AG04450 (cell line): Measurements from ENCODE around the gene MRTFA. TPM values are rescaled to one million over a fixed set of nuclear protein-coding genes. Genes with fewer than 3 reads are reported as not detected.
A peak's percentile ranks its signal among the peaks of the same experiment; 100 is the strongest.

ENCODE experiments used
- CTCF ChIA-PET: fragments of 300-600, 350-600 bp; formaldehyde crosslinking; extraction: SDS; loops from one replicate; lab custom pipeline; 2022; ENCODE audit warnings: antibody characterized with exemption, inconsistent platforms; lab: Charles Lee
- POLR2A ChIA-PET: fragments of 350-600 bp; formaldehyde crosslinking; extraction: SDS; loops from one replicate; lab custom pipeline; 2021; ENCODE audit warnings: antibody characterized with exemption, inconsistent platforms; lab: Yijun Ruan, JAX
- DNase-seq: peaks from one replicate; pipeline ENCODE4 v3.0.0-alpha.2; 2011; ENCODE audit warnings: low read depth, low spot score
- H3K27ac ChIP-seq: one replicate; pipeline ENCODE4 v1.5.1; 2012; ENCODE audit warnings: low read depth, low read length, control low read depth
- H3K27me3 ChIP-seq: one replicate; pipeline ENCODE4 v1.6.0; 2012; ENCODE audit warnings: low read length; ENCODE audit not compliant: control insufficient read depth, insufficient read depth
- H3K4me3 ChIP-seq: 2 replicates; pipeline ENCODE4 v1.5.1; 2011; ENCODE audit warnings: mild to moderate bottlenecking, low read depth, low read length, control low read depth
- H3K9me3 ChIP-seq: 2 replicates; pipeline ENCODE4 v1.5.1; 2012; ENCODE audit warnings: low read length; ENCODE audit not compliant: control insufficient read depth, insufficient read depth
- polyA plus RNA-seq: library from polyadenylated mRNA; depleted of rRNA; stranded (reverse); fragments of >200 nt; gene quantifications from 2 replicates; pipeline ENCODE4 v1.2.3, GENCODE V29; 2011
- TF ChIP-seq, protein P1 (sequence below): IDR thresholded peaks from 2 replicates; pipeline ENCODE4 v1.5.1; 2011; ENCODE audit warnings: low read depth, low read length, control low read depth, inconsistent platforms

The MRTFA gene
- polyA plus RNA-seq, 1 experiment, result 6.8 TPM

DNA sequence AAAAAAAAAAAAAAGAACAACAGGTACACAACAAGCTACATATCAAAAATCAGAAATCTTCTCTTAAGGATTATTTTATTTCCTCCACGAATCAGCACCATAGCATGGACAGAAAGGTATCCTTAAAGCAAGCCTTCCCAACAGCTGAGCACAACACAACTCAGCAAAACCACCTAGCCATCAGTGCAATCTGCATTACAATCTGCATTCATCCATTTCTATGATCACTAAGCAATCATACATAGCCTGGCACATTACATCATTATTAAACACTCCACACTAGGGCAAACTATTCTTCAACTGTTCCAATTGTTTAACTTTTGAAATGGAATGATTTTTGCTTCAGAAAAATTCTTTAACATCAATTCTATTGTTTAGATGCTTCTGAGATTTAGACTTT is 29.0 kb downstream of the MRTFA start:
- Histone ChIP-seq H3K4me3 (no peak overlapping the region), H3K27ac (no peak overlapping the region), H3K27me3 (no peaks in the 10 kb centered on the region), H3K9me3 (no peaks in the 10 kb centered on the region)
- POLR2A ChIA-PET, result interaction anchor here (0.7 kb wide), 1 partner anchor 228 kb away, joined by 4 read pairs; no protein-coding TSS in a partner anchor
- no peak for DNase-seq
- CTCF ChIA-PET, result interaction anchor here (0.7 kb wide), 1 partner anchor 16 kb away, joined by 3 read pairs; no protein-coding TSS in a partner anchor
- TF ChIP-seq, protein P1, sequence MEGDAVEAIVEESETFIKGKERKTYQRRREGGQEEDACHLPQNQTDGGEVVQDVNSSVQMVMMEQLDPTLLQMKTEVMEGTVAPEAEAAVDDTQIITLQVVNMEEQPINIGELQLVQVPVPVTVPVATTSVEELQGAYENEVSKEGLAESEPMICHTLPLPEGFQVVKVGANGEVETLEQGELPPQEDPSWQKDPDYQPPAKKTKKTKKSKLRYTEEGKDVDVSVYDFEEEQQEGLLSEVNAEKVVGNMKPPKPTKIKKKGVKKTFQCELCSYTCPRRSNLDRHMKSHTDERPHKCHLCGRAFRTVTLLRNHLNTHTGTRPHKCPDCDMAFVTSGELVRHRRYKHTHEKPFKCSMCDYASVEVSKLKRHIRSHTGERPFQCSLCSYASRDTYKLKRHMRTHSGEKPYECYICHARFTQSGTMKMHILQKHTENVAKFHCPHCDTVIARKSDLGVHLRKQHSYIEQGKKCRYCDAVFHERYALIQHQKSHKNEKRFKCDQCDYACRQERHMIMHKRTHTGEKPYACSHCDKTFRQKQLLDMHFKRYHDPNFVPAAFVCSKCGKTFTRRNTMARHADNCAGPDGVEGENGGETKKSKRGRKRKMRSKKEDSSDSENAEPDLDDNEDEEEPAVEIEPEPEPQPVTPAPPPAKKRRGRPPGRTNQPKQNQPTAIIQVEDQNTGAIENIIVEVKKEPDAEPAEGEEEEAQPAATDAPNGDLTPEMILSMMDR, result no peak

DNA sequence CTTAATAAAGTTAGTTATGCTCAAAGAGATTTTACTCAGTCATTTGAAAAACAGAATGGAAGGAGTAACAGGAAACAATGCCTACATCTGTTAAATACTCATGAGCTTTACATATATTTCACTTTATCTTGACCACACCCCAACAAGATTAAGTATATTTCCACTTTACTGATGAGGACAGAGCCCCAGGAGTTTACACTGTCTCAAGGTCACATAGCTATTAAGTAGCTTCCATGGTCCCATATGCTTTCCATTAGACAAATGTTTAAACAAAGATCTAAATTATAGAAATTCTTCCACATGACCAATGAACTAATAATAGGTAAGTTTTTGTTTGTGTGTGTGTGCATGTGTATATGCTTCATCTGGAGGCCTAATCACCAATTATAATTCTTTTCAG is 30.2 kb downstream of the MRTFA start:
- DNase-seq, result no peak

DNA sequence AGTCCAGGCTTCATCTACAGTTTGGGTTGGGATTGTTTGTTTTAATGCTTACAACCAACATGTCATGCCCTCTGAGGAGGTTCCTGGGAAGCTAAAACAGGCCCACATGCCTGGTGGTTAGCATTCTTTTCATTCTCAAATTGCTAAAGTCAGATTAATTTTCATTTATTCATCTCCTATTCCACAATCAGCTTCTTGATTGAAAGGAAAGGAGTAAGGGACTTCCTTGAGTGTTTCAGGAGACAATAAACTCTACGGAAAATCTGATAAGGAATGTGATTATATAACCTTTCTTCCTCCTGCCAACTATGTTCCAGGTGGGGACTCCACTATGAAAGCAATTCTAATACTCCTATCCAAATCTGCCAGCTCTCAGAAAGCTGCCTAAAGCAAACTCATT is 30.8 kb downstream of the MRTFA start:
- ChIA-PET CTCF (interaction anchor here (0.7 to 1.4 kb wide), 3 partner anchors 12 to 60 kb away, joined by 3 to 5 read pairs (median 4); no protein-coding TSS in a partner anchor), POLR2A (interaction anchor here (0.5 to 1.0 kb wide), 2 partner anchors 31 to 152 kb away, joined by 3 to 4 read pairs; partner anchors contain the start of gene MRTFA)
- no peaks in the 10 kb centered on the region for H3K27me3 ChIP-seq
- DNase-seq, result no peak
- TF ChIP-seq, protein P1, result no peak
- no peak overlapping the region for H3K27ac ChIP-seq
- no peak overlapping the region for H3K4me3 ChIP-seq
- H3K9me3 ChIP-seq, result no peaks in the 10 kb centered on the region

More for the DNA sequence above, 30.2 kb downstream of the MRTFA start:
- TF ChIP-seq, protein P1, result no peak
- H3K27ac ChIP-seq, result no peak overlapping the region
- no peaks in the 10 kb centered on the region for H3K9me3 ChIP-seq
- ChIA-PET POLR2A (interaction anchor here (0.5 to 1.0 kb wide), 2 partner anchors 31 to 152 kb away, joined by 3 to 4 read pairs; partner anchors contain the start of gene MRTFA), CTCF (interaction anchor here (0.5 to 1.4 kb wide), 8 partner anchors 12 to 293 kb away, joined by 3 to 7 read pairs (median 3); no protein-coding TSS in a partner anchor)
- H3K4me3 ChIP-seq, result no peak overlapping the region
- no peaks in the 10 kb centered on the region for H3K27me3 ChIP-seq

DNA sequence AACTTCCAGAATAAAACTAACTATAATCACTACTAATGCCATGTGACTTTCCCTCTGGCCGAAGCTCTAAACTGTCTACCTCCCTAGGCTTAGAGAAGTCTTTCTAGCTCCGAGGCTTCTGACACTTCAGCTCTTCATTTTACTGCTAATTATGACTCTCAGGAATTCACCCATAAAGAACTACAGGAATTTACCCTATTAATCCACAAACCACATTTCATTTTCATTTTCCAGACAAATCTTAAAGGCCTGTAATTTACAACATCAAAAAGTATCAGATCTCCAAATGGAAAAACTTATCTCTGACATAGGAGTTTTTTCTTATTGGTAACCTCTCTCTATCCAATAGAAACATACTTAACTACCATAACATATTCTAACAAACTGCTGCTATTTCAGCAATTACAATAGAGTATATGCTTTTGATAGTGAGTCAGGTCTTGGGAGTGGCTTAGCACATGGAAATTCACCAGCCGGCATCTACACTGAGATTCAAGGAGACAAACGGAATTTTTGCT is 33.4 kb downstream of the MRTFA start:
- Histone ChIP-seq H3K27ac (no peak overlapping the region), H3K27me3 (no peaks in the 10 kb centered on the region), H3K9me3 (no peaks in the 10 kb centered on the region), H3K4me3 (no peak overlapping the region)
- DNase-seq, result peak; percentile 13
- CTCF ChIA-PET, result no interaction called here
- POLR2A ChIA-PET, result no interaction called here
- TF ChIP-seq, protein P1, result no peak

DNA sequence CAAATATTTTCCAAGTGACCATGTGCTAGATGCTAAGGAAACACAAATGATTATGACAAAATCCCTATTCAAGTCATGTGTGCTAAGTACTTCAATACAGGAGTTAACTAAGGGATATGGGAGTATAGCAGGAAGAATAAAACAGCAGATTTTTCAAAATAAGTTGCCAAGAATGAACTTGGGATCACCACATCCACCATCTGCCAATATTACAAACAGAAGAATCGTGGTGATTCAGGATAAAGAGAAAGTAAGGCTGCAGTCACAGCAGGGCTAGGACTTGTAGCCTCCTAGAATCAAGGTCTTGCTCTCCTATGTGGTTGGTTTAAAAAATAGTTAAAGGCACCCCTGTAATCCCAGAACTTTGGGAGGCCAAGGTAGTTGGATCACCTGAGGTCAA is 34.3 kb downstream of the MRTFA start:
- ChIA-PET CTCF (no interaction called here), POLR2A (no interaction called here)
- no peak overlapping the region for H3K4me3 ChIP-seq
- no peak overlapping the region for H3K27ac ChIP-seq
- TF ChIP-seq, protein P1, result no peak
- no peaks in the 10 kb centered on the region for H3K9me3 ChIP-seq
- no peaks in the 10 kb centered on the region for H3K27me3 ChIP-seq
- no peak for DNase-seq
